ENCODE data around the gene UST.

UST gene

GRCh38 chr6:149063468-149063867, 316.6 kb downstream of the UST start:
- no peak for DNase-seq (ENCODE audit: low read depth)

DNA sequence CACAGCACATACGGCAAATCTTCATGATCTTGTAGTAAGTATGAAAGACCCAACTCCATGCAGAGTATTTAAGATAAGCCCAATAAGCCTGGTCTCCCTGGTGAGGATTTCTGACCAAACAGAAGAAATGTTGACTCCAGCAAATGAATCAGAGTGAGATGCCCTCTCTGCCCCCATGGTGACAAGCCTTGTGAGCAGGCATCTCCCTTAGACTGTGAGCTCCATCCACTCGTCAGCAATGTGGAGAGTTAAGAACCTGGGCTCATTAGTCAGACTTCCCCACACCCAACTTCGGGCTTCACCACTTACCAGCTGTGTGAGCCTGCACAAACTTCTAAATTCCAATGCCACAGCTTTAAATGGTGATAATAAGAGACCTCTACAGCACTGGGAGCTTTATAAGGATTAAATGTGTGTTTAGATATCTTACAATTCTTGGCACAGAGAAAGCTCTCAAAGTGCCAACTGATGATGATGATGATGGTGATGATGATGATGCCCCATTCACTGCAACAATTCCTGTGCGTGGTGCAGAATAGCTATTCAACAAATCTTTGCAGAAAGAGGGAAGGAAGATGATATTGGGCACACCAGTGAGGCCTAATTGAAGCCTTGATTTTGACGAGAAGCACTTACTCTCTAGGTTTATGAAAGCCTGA, 317.3 kb downstream of the UST start:
- no peak for DNase-seq (ENCODE audit: low read depth)

GRCh38 chr6:149064660-149065015, 317.8 kb downstream of the UST start:
- no peak for DNase-seq (ENCODE audit: low read depth)

- DNase-seq (ENCODE audit: low read depth) = no peak
Measured at GRCh38 chr6:149065121-149065520, 318.3 kb downstream of the UST start.

- peak; percentile 22 for DNase-seq (ENCODE audit: low read depth)
Measured at GRCh38 chr6:149065658-149066556, 319.1 kb downstream of the UST start.

GRCh38 chr6:149071997-149072396, 325.2 kb downstream of the UST start:
- no peak for DNase-seq (ENCODE audit: low read depth)

- no peak for DNase-seq (ENCODE audit: low read depth)
Measured at GRCh38 chr6:149074832-149075258, 328.0 kb downstream of the UST start.

- no peak for DNase-seq (ENCODE audit: low read depth)
Measured at GRCh38 chr6:149075616-149076354, 329.0 kb downstream of the UST start.

DNA sequence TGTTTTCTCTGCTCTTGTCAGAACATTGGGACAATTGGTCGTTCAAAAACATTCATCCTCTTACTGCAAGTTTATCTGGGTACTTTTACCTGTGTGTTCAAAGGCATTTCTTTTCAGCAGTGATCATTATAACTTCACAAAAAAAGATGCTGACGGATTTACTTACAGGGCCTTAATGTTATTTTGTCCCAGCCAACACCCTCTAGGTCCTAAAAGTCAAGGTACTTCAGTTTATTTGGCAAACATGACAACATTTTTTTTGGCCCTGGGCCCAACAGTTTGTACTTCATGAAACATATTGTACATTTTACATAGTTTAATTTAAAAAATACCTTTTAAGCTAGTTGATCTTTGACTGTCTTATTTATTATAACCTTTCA, 329.5 kb downstream of the UST start:
- DNase-seq (ENCODE audit: low read depth) = no peak

GRCh38 chr6:149077208-149077607, 330.4 kb downstream of the UST start:
- no peak for DNase-seq (ENCODE audit: low read depth)

DNA sequence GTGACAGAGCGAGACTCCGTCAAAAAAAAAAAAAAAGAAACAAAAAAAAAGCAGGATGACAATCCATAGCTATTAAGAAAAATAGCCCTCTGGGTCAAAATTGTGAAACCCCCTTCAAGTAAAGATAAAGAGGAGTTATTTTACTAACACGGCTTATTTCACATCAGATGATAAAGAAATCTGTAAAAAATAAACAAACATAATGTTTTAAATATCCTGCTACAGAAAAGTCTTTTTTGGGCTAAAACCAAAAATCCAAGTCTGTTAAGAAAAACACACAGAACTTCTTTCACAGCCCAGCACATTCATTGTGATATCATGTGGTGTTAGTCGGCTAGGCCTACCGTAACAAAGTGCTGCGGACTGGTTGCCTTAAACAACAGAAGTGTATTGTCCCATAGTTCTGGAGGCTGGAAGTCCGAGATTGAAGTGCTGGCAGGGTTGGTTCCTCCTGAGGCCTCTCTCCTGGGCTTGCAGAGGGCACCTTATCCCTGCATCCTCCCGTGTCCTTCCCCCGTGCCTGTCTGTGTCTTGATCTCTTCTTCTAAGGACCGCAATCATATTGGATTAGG, 331.5 kb downstream of the UST start:
- no peak for DNase-seq (ENCODE audit: low read depth)

- DNase-seq (ENCODE audit: low read depth) = no peak
Measured at GRCh38 chr6:149079456-149079855, 332.6 kb downstream of the UST start.

DNA sequence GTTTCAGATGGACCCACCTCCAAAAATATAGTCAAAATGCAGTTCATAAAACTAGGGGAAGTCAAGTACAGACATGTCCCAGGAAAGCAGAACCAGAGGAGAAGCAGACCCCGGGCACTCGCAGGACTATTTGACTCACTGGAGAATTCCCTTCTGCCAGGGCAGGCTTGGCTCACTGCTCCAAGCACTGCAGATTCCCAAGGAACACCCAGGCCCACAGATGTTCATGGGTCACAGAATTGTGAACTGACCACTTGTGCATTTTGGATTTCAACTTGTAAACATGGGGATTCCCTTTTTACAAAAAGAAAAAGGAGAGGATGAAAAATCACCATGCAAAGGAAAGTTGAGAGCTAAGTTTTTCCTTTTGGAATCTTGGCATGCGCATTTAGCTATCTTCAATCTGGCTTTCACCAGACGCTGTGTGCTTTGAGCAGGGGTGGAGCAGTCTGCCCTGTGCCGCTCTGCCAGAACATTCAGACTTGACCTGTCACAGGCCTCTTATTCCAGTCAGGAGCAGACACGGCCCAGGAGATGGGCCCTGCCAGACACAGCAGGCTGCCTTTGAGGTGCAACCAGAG, 333.2 kb downstream of the UST start:
- DNase-seq (ENCODE audit: low read depth) = no peak

DNA sequence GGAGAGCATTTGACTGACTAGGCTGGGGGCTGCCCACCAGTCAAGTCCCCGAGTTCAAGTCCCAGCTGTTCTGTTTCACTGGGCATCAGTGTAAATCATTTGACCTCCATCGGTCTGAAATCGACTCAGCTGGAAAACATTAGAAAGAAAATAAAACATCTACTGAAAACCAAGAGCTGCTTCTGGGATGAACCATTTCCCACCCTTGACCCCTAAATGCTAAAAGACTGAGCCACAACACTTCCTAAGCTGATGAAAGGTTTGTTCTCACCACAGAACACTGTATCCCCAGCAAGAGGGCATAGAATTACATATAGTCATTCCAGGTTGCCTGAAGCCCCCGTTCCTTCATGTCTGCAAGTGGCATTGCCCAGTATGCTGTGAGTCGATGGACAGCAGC, 333.7 kb downstream of the UST start:
- DNase-seq (ENCODE audit: low read depth) = no peak

DNA sequence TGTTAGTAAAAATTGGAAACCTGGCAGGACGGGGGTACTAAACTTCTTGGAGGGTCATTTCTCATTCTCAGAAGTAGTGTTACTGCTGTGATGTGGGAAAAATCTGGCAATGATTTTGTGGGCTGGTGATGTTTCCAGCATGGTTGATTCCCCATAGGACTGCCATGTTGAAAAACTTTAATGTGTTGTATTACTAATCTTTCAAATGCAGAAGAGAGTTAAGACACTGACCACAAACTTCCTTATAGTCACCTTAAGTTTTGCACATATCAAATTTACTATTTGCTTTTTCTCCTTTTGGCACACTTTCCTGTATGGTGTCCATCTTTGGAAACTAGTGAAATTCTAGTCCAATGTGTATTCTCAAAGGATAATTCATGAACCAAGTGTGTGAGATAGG, 334.5 kb downstream of the UST start:
- DNase-seq (ENCODE audit: low read depth) = no peak

DNA sequence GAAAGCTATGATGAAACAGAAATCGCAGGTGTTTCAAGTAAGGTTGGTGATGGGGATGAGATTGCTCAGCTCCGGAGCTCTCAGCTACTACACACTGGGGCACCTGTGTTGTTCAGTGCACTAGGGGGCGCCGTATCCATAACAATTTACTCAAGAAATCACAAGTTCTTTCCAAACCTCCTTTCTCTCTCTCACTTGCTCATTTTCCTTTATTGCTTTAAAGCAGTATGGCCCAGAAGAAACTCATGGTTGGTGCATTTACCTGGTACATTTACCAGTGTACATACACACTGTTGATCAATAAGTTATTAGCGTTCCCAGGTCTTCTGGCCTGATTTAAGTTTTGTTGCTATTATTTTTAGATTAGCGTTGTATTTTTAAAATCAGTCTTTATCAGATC, 335.5 kb downstream of the UST start:
- DNase-seq (ENCODE audit: low read depth) = peak; percentile 82

DNA sequence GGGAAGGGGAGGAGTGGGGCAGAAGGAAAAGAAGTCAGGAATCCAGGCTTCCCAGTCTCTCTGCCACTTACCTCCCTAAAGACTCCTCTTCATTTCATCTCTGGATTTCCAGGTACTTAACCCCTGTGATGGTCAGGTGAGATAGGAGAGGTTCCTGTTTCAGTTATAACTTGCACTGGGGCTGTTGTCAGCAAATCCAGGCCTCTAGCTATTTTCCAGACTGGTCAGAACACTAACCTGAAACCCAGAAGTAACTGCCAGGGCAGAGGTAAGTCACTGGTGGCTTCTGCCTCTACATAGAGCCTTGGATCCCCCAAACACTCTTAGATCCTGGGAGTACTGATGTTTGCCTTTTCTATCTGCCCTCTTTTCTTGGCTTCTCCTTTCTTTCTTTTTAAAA, 337.2 kb downstream of the UST start:
- DNase-seq (ENCODE audit: low read depth) = no peak

GRCh38 chr6:149084808-149085556, 338.2 kb downstream of the UST start:
- no peak for DNase-seq (ENCODE audit: low read depth)

GRCh38 chr6:149085557-149085938, 338.7 kb downstream of the UST start:
- DNase-seq (ENCODE audit: low read depth) = no peak

- DNase-seq (ENCODE audit: low read depth) = no peak
Measured at GRCh38 chr6:149086363-149086762, 339.5 kb downstream of the UST start.

GRCh38 chr6:149087898-149088297, 341.1 kb downstream of the UST start:
- DNase-seq (ENCODE audit: low read depth) = no peak

DNA sequence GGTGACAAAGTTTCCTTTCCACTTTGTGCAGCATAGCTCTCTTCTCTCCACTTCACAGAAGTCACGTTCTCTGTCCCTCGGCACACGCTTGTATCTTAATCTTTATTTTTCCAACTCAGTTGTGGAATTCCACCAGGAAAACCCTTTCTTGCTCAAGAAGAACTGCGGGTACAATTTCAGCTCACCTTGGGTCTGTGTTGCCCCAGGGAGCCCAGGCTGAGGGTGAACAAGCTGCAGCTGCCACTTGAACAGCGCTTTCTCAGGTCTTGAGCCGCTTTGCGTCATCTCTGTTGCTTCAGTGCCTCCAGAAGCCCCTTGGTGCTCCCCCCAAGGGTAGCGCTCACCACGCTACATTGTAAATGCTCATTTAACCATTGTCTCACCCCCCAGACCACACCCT, 341.5 kb downstream of the UST start:
- DNase-seq (ENCODE audit: low read depth) = no peak

Data from stimulated activated CD4-positive, alpha-beta T cell treated with anti-CD3 and anti-CD28 coated beads, Interleukin-2, amount 100 ng/mL, for 4 hours (primary cell).